HepG2 (cell line): ENCODE results near the gene PFKL. TPM values are rescaled to one million over a fixed set of nuclear protein-coding genes. Genes with fewer than 3 reads are reported as not detected.
A peak's percentile ranks its signal among the peaks of the same experiment; 100 is the strongest.

ENCODE experiments used
- ETV5 ChIP-seq: IDR thresholded peaks from 2 replicates; pipeline ENCODE4 v1.6.1; 2018; ENCODE audit warnings: missing biosample characterization, missing genetic modification reagents, inconsistent platforms, borderline replicate concordance
- HOXA3 ChIP-seq: sonication (generic); formaldehyde crosslinking; IDR thresholded peaks from 2 replicates; pipeline ENCODE4 v1.5.0; 2020; ENCODE audit warnings: missing genetic modification reagents
- MED1 ChIP-seq: sonication (generic); formaldehyde crosslinking; IDR thresholded peaks from 2 replicates; pipeline ENCODE4 v1.4.0; 2020; ENCODE audit warnings: missing genetic modification reagents
- NFKB2 ChIP-seq: sonication (generic); formaldehyde crosslinking; IDR thresholded peaks from 2 replicates; pipeline ENCODE4 v1.4.0; 2020; ENCODE audit warnings: missing genetic modification reagents, borderline replicate concordance
- SAP130 ChIP-seq: IDR thresholded peaks from 2 replicates; pipeline ENCODE4 v1.6.1; 2016; ENCODE audit warnings: low read depth
- SMAD1 ChIP-seq: sonication (generic); formaldehyde crosslinking; IDR thresholded peaks from 2 replicates; pipeline ENCODE4 v1.4.0; 2020; ENCODE audit warnings: missing genetic modification reagents, low read depth, mild to moderate bottlenecking, borderline replicate concordance
- SMC3 ChIP-seq: IDR thresholded peaks from 2 replicates; pipeline ENCODE4 v1.6.1; 2011; ENCODE audit warnings: low read length, improper control_type of control experiment
- STAG1 ChIP-seq: sonication (generic); formaldehyde crosslinking; IDR thresholded peaks from 2 replicates; pipeline ENCODE4 v1.4.0; 2020; ENCODE audit warnings: missing genetic modification reagents
- STAT5B ChIP-seq: sonication (generic); formaldehyde crosslinking; IDR thresholded peaks from 2 replicates; pipeline ENCODE4 v1.4.0; 2020; ENCODE audit warnings: missing genetic modification reagents
- XBP1 ChIP-seq: sonication (generic); formaldehyde crosslinking; IDR thresholded peaks from 2 replicates; pipeline ENCODE4 v1.5.0; 2020; ENCODE audit warnings: missing genetic modification reagents
- ZNF138 ChIP-seq: sonication (generic); formaldehyde crosslinking; IDR thresholded peaks from 2 replicates; pipeline ENCODE4 v1.5.0; 2020; ENCODE audit warnings: mild to moderate bottlenecking, low read depth, missing genetic modification reagents
- ZNF263 ChIP-seq: sonication (generic); formaldehyde crosslinking; IDR thresholded peaks from 2 replicates; pipeline ENCODE4 v1.4.0; 2020; ENCODE audit warnings: missing genetic modification reagents
- polyA plus RNA-seq, 8 experiments: library from polyadenylated mRNA; depleted of rRNA in 3 of 8; stranded (reverse) in 7 of 8; unstranded in 1 of 8; fragments of >200 nt; fragmentation: Illumina TruSeq in 4 of 8; extraction: Trizol in 4 of 8; gene quantifications; 2 replicates each; pipeline versions ENCODE4 v1.2.1 to v1.2.3, GENCODE V29; 2011 to 2016; ENCODE audit warnings: low read depth in 4 of 8, missing spikeins in 1 of 8, mixed read lengths in 1 of 8; ENCODE audit not compliant: insufficient read depth in 1 of 8
- total RNA-seq, 5 experiments: library from RNA; depleted of rRNA; stranded (reverse); fragments of >200 nt; fragmentation: Illumina TruSeq; extraction: Trizol; gene quantifications; 2 replicates each; pipeline ENCODE4 v1.2.3, GENCODE V29; 2016; ENCODE audit warnings: low read depth in 1 of 5
- TF ChIP-seq, protein P1 (sequence below): sonication (generic); formaldehyde crosslinking; IDR thresholded peaks from 2 replicates; pipeline ENCODE4 v1.4.0; 2020; ENCODE audit warnings: missing genetic modification reagents, borderline replicate concordance
- TF ChIP-seq, protein P2 (sequence below): sonication (generic); formaldehyde crosslinking; IDR thresholded peaks from 2 replicates; pipeline ENCODE4 v1.5.1; 2020; ENCODE audit warnings: mild to moderate bottlenecking, moderate library complexity, missing genetic modification reagents
- TF ChIP-seq, protein P3 (sequence below): sonication (generic); formaldehyde crosslinking; IDR thresholded peaks from 2 replicates; pipeline ENCODE4 v1.5.1; 2020; ENCODE audit warnings: mild to moderate bottlenecking, missing genetic modification reagents, moderate library complexity
- TF ChIP-seq, protein P4 (sequence below): sonication (generic); formaldehyde crosslinking; IDR thresholded peaks from 2 replicates; pipeline ENCODE4 v1.4.0; 2020; ENCODE audit warnings: missing genetic modification reagents
- TF ChIP-seq, protein P5 (sequence below): IDR thresholded peaks from 2 replicates; pipeline ENCODE4 v1.6.1; 2012; ENCODE audit warnings: inconsistent platforms

PFKL gene
- total and polyA plus RNA-seq, 2 of the 13 experiments (the other 11 are each of a cell fraction or from before 2014, with no cell fraction given) = 92.8 to 106 TPM

DNA sequence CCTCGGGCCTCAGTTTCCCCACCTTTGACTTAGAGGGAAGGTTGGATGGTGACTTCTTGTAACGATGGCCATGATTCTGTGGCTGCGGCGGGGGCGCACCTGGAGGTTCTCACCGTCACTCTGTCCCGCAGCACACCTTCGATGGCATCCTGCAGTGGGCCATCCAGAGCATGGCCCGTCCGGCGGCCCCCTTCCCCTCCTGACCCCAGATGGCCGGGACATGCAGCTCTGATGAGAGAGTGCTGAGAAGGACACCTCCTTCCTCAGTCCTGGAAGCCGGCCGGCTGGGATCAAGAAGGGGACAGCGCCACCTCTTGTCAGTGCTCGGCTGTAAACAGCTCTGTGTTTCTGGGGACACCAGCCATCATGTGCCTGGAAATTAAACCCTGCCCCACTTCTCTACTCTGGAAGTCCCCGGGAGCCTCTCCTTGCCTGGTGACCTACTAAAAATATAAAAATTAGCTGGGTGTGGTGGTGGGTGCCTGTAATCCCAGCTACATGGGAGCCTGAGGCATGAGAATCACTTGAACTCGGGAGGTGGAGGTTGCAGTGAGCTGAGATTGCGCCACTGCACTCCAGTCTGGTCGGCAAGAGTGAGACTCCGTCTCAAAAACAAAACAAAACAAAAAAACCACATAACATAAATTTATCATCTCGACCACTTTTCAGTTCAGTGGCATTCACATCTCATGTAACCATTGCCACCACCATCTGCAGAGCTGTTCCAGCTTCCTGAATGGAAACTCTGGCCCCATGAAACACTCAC lies 2.1 kb upstream of the PFKL start (continued):
- TF ChIP-seq STAG1 (CRISPR knock-in tag) (peak; percentile 89), MED1 (CRISPR knock-in tag) (no peak), ETV5 (CRISPR knock-in tag) (0 out of 2 replicates have a peak, but pooled peaks have one; percentile 7), SAP130 (CRISPR knock-in tag) (peak; percentile 51; the same call in 1 of the 2 replicates), XBP1 (CRISPR knock-in tag) (no peak), SMC3 (peak; percentile 83), NFKB2 (CRISPR knock-in tag) (peak; percentile 36; the same call in 1 of the 2 replicates), HOXA3 (peak; percentile 45; the same call in 1 of the 2 replicates), SMAD1 (CRISPR knock-in tag) (no peak), ZNF138 (no peak), ZNF263 (CRISPR knock-in tag) (peak; percentile 45; the same call in 1 of the 2 replicates), STAT5B (no peak)
- TF ChIP-seq, protein P1, sequence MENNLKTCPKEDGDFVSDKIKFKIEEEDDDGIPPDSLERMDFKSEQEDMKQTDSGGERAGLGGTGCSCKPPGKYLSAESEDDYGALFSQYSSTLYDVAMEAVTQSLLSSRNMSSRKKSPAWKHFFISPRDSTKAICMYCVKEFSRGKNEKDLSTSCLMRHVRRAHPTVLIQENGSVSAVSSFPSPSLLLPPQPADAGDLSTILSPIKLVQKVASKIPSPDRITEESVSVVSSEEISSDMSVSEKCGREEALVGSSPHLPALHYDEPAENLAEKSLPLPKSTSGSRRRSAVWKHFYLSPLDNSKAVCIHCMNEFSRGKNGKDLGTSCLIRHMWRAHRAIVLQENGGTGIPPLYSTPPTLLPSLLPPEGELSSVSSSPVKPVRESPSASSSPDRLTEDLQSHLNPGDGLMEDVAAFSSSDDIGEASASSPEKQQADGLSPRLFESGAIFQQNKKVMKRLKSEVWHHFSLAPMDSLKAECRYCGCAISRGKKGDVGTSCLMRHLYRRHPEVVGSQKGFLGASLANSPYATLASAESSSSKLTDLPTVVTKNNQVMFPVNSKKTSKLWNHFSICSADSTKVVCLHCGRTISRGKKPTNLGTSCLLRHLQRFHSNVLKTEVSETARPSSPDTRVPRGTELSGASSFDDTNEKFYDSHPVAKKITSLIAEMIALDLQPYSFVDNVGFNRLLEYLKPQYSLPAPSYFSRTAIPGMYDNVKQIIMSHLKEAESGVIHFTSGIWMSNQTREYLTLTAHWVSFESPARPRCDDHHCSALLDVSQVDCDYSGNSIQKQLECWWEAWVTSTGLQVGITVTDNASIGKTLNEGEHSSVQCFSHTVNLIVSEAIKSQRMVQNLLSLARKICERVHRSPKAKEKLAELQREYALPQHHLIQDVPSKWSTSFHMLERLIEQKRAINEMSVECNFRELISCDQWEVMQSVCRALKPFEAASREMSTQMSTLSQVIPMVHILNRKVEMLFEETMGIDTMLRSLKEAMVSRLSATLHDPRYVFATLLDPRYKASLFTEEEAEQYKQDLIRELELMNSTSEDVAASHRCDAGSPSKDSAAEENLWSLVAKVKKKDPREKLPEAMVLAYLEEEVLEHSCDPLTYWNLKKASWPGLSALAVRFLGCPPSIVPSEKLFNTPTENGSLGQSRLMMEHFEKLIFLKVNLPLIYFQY (CRISPR knock-in tag) = peak; percentile 47; the same call in 1 of the 2 replicates
- TF ChIP-seq, protein P2, sequence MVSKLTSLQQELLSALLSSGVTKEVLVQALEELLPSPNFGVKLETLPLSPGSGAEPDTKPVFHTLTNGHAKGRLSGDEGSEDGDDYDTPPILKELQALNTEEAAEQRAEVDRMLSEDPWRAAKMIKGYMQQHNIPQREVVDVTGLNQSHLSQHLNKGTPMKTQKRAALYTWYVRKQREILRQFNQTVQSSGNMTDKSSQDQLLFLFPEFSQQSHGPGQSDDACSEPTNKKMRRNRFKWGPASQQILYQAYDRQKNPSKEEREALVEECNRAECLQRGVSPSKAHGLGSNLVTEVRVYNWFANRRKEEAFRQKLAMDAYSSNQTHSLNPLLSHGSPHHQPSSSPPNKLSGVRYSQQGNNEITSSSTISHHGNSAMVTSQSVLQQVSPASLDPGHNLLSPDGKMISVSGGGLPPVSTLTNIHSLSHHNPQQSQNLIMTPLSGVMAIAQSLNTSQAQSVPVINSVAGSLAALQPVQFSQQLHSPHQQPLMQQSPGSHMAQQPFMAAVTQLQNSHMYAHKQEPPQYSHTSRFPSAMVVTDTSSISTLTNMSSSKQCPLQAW (CRISPR knock-in tag) = peak; percentile 66; the same call in 1 of the 2 replicates
- TF ChIP-seq, protein P3, sequence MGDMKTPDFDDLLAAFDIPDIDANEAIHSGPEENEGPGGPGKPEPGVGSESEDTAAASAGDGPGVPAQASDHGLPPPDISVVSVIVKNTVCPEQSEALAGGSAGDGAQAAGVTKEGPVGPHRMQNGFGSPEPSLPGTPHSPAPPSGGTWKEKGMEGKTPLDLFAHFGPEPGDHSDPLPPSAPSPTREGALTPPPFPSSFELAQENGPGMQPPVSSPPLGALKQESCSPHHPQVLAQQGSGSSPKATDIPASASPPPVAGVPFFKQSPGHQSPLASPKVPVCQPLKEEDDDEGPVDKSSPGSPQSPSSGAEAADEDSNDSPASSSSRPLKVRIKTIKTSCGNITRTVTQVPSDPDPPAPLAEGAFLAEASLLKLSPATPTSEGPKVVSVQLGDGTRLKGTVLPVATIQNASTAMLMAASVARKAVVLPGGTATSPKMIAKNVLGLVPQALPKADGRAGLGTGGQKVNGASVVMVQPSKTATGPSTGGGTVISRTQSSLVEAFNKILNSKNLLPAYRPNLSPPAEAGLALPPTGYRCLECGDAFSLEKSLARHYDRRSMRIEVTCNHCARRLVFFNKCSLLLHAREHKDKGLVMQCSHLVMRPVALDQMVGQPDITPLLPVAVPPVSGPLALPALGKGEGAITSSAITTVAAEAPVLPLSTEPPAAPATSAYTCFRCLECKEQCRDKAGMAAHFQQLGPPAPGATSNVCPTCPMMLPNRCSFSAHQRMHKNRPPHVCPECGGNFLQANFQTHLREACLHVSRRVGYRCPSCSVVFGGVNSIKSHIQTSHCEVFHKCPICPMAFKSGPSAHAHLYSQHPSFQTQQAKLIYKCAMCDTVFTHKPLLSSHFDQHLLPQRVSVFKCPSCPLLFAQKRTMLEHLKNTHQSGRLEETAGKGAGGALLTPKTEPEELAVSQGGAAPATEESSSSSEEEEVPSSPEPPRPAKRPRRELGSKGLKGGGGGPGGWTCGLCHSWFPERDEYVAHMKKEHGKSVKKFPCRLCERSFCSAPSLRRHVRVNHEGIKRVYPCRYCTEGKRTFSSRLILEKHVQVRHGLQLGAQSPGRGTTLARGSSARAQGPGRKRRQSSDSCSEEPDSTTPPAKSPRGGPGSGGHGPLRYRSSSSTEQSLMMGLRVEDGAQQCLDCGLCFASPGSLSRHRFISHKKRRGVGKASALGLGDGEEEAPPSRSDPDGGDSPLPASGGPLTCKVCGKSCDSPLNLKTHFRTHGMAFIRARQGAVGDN (CRISPR knock-in tag) = peak; percentile 51
- TF ChIP-seq, protein P4, sequence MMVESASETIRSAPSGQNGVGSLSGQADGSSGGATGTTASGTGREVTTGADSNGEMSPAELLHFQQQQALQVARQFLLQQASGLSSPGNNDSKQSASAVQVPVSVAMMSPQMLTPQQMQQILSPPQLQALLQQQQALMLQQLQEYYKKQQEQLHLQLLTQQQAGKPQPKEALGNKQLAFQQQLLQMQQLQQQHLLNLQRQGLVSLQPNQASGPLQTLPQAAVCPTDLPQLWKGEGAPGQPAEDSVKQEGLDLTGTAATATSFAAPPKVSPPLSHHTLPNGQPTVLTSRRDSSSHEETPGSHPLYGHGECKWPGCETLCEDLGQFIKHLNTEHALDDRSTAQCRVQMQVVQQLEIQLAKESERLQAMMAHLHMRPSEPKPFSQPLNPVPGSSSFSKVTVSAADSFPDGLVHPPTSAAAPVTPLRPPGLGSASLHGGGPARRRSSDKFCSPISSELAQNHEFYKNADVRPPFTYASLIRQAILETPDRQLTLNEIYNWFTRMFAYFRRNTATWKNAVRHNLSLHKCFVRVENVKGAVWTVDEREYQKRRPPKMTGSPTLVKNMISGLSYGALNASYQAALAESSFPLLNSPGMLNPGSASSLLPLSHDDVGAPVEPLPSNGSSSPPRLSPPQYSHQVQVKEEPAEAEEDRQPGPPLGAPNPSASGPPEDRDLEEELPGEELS (CRISPR knock-in tag) = 0 out of 2 replicates have a peak, but pooled peaks have one; percentile 36
- TF ChIP-seq, protein P5, sequence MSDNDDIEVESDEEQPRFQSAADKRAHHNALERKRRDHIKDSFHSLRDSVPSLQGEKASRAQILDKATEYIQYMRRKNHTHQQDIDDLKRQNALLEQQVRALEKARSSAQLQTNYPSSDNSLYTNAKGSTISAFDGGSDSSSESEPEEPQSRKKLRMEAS = no peak
